Activated CD4-positive, alpha-beta T cell treated with anti-CD3 and anti-CD28 coated beads, Interleukin-10, Interleukin-2, amounts not matched to agents 100 ng/mL and 50 ng/mL, durations not matched to agents 16 hours and 8 hours (primary cell): Measurements from ENCODE around the gene LSM2.
"Not testable (repeated sequence)": the region's sequence is repeated elsewhere in the genome, so short reads cannot be mapped to it uniquely, and the experiment has no call there.

Experiments used
- DNase-seq: peaks from one replicate; pipeline ENCODE4 v3.0.0-alpha.2; 2020

Gene LSM2

DNA sequence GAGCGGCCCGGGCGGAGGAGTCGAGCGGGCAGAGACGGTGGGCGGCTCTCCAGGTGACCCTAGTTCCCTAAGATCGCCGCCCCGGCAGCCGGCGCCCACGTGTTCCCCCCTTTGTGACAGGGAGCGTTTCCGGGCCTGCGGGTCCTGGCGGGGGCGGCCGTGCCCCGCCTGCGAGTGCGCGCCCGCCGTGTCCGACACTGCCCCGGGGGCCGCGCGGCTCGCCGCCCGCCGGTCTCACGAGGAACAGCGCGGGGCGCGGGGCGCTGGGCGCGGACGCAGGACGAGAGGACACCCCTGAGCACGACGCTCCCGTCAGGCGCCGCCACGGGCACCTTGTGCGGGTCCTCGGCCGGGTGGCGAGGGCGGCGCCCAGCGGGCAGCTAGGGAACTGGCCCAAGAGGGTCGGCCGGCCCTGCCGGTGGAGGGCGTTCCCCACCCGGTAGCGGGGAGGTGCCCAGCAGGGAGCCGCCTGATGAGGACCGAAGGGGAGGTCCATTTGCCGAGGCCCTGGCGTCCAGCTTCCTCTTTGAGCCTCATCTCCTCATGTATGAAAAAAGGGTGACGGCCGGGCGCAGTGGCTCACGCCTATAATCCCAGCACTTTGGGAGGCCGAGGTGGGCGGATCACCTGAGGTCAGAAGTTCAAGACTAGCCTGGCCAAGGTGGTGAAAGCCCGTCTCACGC lies 11.0 kb downstream of the LSM2 start, which contains the start of gene VARS1:
Gene VARS1 (minus strand): TSS at position 137 of the 683 bp plus-strand sequence. CDS start 535 bp downstream, outside the sequence.
- peak; percentile 93 for DNase-seq

DNA sequence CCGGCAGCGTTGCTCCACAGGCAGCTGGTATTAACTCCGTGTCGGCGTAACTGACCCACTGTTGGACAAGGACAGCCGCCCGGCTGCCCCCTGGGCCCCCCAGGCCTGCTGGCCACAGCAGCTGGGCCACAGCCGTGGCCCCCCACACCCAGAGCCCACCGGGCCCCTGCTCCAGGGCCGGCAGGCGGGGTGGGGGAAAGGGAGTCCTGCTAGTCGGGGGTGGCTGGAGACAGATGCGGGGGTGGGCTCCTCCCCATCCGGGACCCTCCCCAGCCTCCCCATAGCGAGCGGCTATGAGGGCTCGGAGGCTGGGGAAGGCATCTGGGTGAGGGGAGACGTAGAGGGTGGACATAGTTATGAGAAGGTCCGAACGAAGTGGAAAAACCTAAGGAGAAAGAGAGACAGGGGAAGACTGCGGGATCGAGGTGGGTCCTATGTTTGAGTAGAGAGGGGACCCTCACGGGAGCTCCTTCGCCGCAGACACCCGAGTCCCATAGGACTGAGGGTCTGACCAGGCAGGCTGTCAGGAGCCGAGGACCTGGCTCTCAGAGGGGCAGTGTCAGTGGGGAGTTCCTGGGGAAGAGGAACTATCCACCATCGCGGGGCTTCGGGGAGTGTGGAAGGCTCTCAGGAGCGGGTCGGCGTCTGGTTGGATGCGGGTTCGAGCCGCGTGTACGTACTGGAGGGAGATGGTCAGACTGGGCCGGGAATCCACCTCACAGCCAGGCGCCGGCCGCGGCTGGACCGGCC lies 11.7 kb downstream of the LSM2 start:
- DNase-seq, result peak; percentile 13

DNA sequence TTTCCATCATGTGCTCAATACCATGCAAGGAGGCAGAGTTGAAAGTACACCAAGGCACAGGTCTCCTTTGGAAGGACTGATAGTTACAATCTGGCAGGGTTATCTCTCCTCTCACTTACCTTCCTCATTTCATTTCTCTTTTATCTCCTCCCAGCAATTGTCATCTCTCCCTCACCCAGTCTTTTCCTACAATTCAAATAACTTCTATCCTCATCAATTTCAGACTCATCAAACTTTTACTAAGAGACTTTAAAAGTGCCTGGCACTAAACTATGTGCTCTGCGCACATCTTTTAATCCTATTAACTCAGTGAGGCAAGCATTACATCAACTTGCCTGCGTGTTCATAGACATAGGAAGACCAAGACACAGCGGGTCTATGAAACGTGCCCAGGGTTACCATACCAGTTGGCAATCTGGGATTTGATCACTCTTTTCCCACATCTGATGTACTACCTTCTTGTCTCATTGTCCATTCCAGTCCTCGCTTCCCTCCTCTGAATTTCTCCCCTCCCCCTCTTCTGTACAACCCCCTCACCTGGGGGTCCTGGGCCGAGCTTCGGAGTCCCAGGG lies 12.4 kb downstream of the LSM2 start:
- DNase-seq, result peak; percentile 34

DNA sequence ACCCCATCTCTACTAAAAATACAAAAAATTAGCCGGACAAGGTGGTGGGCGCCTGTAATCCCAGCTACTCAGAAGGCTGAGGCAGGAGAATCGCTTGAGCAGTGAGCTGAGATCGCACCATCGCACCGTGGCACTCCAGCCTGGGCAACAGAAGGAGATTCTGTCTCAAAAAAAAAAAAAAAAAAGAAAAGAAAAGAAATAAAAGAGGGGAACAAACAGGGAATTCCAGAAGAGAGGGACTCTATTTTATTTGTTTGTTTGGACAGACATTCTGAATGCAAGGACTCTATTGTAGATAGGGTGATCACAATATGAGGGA lies 12.9 kb downstream of the LSM2 start:
- DNase-seq, result not testable (repeated sequence)

DNA sequence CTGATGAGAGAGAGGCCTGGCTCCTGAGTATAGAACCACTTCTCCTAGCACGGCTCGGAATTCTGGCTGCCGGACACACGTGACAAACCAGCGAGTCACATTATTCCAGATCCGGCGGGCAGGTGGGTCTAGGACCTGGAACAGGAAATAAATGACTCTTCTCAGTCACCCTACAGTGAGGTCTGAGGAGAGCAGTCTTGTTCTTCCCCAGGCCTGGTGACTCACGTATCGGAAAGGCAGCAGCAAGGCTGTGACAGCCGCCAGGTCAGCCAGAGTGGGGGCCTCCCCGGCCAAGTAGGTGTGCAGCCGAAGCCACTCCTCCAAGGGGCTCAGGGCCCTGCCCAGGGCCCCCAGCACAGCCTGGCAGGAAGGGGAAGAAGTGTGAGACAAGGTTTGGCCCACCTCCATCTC lies 14.0 kb downstream of the LSM2 start:
- peak; percentile 49 for DNase-seq

DNA sequence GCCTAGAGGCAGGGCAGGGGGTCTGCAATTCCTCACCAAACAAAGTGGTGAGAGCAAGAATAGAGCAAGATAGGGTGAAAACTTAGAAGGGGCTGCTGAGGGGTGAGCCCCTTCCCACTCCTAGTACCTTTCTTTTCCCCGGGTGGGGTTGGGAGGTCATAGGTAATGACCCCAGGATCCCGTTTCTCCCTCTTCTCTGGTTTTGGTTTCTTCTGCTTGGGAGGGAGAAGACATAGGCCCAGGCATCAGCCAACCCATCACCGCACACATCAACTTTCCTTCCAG lies 14.7 kb downstream of the LSM2 start:
- DNase-seq, result no peak

DNA sequence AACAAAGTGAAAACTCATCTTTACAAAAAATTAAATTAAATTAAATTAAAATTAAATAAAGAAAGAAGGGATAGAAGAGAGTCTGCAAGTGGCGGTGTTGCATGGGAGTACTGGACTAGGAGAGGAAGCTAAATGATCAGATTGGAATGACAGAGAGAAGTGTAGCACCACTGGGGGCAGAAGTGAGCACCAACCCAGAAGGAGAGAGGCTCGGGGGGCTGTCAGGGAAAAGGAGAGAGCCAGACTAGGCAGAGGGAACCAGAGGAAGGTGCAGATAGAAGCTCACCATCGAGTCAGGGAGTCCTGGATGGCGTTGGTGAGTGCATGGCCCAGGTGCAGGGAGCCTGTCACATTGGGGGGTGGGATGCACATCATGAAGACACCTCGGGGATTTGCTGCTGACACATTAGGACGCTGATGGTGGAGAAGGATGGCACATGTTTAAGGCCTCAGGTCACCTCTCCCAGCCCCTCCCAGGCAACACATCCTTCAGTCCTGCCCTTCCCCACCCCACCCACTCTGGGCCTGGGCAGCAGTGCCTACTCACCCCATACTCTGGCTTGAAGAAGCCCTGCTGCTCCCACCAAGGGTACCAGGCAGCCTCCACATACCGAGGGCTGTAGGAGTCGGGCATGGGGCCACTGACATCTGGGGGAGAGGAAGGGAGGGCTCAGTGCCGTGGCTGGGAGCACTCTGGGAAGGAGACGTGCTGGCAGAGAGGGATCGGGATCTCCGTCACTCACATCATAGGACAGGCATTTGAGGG lies 15.3 kb downstream of the LSM2 start:
- DNase-seq, result peak; percentile 48

DNA sequence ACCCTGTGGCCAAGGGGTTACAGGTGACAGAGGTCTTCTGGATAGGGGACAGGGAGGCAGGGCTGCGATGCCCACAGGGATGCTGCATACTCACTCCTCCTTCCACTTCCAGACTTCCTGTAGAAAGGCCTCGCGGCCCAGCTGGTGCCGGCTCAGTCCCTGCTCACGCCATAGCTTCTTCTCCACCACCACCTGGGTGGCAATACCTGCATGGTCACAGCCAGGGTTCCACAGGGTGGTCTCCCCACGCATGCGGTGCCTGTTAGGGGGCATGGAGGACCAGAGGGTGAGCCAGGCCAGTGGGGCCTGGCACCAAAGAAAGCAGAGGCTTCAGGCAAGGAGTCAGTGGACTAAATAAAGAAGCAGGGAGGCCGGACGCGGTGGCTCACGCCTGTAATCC lies 21.3 kb downstream of the LSM2 start:
- no peak for DNase-seq

DNA sequence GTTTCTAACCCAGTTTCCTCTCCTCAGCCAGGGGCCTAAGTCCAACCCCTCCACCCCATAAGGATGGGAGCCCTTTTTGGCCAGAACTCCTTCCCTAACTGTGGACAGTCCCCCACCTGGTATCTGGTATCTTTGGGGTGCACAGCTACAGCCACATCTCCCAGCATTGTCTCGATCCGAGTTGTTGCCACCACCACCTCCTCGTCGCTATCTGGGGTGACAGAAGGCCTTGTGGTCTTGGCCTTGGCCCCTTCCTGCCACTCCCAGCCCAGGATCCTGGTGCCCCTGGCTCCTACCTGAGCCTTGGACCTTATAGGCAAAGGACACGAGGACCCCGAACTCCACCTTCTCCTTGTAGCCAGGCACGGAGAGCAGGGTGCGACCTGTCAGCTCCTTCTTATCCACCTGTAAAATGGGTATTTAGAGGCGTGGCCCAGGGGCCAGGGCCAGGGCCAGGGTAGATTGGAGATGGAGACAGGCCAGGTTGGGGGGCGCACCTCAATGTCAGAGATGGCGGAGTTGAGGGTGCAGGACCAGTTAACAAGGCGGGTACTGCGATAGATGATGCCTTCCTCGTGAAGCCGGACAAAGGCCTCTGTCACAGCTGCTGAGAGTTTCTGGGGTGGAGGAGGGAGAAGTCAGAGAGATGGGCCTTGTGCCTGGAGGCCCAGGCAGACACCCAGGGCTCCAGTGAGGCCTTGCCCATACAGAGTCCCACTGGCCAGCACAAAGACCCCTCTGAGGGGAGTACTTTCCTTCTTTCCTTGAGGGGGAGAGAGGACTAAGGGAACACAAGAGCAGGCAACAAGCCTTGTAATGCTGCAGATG lies 22.5 kb downstream of the LSM2 start:
- DNase-seq, result no peak

DNA sequence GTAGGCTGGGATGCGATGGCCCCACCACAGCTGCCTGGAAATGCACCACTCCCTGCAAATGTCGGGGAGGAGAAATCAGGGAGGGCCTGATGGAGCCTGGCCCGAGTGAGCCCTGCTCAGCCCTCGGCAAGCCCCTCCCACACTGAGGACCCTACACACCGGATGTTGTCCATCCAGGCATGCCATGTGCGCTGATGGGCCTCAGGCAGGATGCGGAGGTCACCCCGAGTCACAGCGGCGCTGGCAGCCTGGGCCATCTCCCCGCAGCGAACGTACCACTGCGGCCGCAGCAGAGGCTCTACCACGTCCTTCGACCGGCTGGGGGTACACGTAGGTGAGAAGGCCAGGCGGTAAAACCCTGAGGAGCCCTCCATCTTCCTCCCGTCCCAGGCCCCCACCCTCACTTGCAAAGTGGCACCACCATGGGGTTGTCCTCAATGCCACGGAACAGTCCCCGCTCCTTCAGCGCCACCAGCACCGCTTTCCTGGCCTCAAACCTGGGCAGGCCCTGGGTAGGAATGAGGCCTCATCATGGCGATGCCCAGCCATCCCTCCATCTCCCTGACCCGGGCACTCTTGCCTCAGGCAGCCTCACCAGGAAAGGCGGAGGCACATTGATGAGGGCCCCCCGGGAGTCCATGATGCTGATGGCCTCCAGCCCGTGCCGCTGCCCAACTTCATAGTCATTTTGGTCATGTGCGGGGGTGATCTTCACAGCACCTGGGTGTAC lies 24.5 kb downstream of the LSM2 start:
- DNase-seq, result no peak

DNA sequence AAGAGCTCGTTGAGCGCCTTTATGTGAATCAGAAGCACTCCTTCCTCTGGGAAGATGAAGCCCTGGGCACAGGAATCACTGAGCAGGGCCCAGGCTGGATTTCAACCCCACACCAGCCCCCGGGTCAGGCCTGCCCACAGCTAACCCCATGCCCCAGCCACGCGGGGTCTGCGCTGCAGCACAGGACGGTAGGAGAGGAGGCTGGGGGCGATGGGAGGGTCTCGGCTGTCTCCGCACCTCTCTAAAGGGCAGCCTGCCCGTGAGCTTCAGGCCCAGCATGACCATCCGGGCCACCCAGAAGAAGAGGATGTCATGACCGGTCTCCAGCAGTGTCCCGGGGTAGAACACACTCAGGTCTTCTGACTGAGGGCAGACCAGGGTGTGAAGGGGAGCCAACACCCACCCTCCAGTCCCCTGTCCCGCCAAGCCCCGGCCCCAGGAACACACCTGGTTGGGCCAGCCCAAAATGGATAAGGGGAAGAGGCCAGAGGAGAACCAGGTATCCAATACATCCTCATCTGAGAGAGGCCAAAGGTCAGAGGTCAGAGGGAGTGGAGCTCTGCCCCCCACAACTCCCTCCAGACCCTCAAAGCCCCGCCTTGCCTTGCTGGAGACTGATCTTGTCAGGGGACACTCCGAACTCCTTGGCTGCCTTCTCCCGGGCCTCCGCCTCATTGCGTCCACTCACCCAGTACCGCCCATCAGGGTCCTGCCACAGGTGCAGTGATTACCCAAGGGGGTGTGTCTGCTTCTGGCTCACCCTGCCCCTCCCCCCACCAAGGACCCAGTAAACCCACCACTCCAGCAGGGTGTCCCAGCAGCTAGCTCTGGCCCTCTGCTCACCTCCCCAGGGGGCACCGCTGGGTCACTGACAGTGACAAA lies 25.3 kb downstream of the LSM2 start:
- no peak for DNase-seq

DNA sequence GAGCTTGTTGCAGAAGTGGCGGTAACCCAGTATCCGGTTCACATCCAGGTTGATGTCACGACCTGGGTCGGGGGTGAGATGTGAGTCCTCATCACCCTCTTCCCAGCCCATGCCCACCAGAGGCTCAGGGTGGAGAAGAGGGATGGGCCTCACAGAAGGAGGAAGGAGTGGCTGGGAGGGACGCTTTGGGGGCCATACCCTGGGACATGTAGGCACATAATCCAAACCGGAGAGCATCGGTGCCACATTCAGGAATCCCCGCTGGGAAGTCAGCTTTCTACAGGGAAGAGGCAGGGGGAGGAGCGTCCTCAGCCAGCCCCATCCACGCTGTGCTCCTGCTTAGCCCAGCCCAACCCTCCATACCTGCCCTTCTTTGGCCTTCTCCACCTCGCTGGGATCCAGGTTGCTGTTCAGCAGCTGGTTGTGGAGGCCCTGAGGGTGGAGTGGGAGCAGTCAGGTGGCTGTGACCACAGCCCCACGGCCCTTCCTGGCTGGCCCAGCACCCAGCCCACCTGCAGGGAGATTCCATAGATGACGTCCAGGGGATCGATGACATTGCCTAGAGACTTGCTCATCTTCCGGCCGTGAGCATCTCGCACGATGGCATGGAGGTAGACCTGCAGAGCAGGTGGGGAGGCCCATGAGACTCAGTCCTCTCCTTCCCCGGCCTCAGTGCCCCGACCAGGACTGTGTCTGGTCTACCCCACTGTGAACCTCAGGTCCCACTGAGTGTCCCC lies 26.1 kb downstream of the LSM2 start:
- no peak for DNase-seq

DNA sequence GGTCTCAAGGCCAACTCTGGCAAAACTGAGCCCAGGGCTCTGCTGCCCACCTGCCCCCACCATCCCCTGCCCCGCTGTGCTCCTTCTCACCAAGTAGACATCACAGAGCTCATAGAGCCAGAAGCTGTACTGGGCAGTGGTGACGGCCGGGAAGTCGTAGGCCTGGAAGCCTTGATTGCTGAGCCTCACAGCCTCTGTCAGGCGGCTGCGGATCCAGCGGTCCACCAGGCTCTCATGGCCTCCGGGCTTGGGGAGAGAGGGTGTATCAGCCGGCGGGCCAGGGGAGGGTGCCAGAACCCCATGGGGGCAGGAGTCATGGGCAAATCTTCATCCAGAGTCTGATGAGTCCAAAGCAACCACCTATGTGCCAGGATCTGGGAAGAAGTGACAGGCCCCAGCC lies 26.9 kb downstream of the LSM2 start:
- DNase-seq, result no peak

DNA sequence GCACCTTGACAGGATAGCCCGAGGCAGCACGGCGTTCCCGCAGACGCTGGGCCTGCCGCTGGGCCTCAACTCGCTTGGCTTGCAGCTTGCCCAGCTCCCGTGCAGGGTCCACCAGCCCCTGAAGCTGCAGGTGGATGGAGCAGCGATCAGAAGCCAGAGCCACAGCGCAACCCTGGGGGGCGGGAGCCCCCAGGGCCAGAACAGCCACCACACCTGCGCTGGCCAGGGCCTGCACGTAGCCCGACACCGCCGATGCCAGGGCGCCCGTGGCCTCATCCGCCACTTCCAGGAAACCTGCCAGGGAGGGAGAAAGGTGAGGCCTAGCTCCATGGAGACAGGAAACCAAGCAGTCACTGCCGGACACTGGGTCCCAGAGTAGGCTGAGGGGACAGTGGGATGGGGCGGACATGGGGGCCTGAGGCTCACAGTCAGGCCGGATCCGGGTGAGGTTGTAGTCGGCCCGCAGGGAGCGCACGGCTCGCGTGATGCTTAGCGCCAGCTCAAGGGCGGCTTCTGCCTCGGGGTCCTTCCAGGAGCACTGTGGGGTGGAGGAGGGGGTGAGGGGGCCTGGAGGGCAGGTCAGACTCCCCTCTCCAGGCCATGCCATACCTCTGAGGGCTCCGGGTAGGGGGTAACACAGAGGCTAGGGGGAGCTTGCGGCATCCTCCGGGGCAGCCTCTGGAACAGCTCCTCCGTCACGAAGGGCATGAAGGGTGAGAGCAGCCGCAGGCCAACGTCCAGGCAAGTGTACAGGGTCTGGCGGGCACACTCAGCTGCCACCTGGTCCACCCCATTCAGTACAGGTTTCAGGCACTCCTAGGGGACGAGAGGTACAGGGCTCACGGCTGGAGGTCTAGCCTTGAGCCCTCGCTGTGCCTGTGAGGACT lies 27.5 kb downstream of the LSM2 start:
- no peak for DNase-seq

DNA sequence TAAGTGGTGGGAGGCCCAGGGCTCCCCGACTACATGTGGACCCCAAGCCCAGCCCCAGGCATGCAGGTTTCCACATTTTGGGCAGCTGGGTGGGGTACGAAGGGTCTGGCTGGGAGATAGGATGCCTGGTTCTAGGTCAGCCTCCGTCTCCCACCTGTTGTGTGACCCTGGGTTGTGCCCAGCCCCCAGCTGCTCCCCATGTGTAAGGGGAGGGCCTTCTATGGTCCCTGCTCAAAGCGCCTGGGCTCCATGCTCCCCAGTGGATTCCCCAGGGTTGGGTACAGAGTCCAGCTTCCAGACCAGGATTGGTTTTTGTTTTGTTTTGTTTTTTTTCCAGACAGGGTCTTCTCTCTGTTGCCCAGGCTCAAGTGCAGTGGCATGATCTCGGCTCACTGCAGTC lies 28.6 kb downstream of the LSM2 start:
- DNase-seq, result no peak

DNA sequence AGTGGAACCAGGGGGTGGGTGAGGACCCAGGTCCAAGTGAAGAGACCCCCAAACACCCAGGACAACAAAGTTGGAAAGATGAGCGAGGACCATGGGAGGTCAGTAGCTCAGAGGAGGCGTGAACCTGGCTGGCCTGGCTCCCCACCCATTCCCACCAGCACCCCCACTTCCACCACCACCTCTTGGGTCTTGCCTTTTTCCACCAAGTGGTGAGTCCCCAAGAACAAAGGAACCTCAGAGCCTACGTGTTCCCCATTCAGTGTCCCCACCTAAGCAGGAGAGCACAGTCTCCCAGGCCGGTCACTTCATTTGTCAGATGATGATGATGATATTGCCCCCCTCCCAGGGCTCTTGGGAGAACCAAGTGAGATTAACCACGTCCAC lies 29.1 kb downstream of the LSM2 start:
- DNase-seq, result no peak

DNA sequence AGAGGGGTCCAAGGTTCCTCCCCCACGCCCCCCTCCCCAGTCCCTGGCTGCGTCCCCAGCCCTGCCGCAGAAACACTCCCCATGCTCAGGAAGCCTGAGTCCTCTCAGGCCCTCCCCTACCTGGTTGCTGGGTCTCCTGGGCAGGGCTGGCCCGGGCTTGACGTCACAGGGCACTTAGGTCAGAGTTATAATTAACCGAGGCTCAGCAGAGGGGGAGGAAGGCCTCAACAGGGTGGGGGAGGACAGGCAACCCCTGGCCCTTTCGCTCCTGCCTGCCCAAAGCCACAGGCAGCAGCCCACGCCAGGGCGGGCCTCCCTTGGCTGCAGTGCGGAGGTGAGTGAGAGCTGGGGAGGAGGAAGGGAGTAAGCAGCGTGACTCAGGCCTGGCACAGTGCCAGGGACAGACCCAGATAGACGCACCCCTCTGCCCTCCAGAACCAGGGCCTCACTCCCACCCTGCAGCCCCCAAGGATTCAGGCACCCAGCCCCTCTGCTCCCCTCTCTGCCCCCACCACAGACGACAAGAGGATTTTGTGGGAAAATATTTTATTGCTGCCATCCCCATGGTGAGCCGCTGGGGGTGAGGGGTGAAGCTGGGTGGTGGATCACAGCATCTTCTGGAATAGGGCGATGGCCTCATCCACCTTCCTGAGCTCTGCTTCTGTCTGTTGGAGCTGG lies 29.6 kb downstream of the LSM2 start, which contains the start of gene VWA7:
Gene VWA7 (minus strand): TSS at position 340 of the 678 bp plus-strand sequence. CDS start 549 bp downstream, outside the sequence.
- DNase-seq, result peak; percentile 83

DNA sequence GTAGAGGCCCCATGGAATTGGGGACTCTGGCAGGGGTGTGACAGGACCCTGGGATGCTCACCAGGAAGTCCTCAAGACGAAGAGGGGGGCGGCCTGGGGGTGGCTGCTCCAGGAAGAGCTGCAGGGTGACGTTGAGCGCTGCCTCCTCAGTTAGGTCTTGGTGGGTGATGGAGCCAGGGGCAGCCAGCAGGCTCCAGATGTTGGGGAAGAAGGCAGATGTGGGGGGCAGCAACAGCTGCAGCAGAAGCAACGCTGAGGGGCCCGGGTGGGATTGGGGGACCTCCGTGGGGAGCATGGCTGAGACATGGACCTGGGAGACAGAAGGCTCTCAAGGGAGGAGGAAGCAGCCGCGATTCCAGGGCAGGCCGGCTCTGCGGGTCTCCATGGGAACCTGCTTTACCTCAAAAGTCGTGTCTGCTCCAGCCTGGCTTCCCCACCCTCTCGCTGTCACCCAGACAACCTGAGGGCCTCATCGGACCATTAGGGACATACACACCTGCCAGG lies 30.2 kb downstream of the LSM2 start:
- no peak for DNase-seq
